Astrocyte of the cerebellum (primary cell): ENCODE measurements around the gene KCNK10.

Experiments used
- DNase-seq: peaks from one replicate; pipeline ENCODE4 v3.0.0-alpha.2; 2011; ENCODE audit warnings: low read depth
- H3K4me3 ChIP-seq: 2 replicates; pipeline ENCODE4 v1.5.1; 2011; ENCODE audit warnings: mild to moderate bottlenecking, low read depth, low read length, moderate library complexity
- CTCF ChIP-seq: IDR thresholded peaks from 2 replicates; pipeline ENCODE4 v1.5.1; 2012; ENCODE audit warnings: low read length, low read depth, moderate library complexity, mild to moderate bottlenecking; ENCODE audit errors: missing control alignments
- in situ Hi-C: cut with HindIII; loops from 2 replicates; pipeline ENCODE4 v1.10.0; 2017; ENCODE audit warnings: low sequenced_read_pairs

The KCNK10 gene

GRCh38 chr14:88286309-88286708 is 36.8 kb downstream of the KCNK10 start:
- no peak overlapping the region for H3K4me3 ChIP-seq
- TF ChIP-seq CTCF: no peak
- DNase-seq: no peak
- in situ Hi-C loops: no loop called here

DNA sequence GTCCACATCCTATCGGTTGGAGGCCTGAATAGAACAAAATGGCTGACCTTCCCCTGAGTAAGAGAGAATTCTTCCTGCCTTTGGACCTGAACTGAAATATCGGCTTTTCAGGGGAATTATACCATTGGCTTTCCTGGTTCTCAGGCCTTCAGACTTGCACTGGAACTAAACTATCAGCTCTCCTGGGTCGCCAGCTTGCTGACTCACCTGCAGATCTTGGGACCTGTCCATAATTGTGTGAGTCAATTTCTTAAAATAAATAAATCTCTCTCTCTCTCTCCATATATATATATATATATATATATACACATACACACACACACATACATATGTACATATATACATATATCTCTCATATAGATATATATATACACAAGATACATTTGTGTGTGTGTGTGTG is 41.6 kb downstream of the KCNK10 start:
- DNase-seq: no peak
- H3K4me3 ChIP-seq: no peak overlapping the region
- in situ Hi-C loops: no loop called here
- no peak for TF ChIP-seq CTCF

DNA sequence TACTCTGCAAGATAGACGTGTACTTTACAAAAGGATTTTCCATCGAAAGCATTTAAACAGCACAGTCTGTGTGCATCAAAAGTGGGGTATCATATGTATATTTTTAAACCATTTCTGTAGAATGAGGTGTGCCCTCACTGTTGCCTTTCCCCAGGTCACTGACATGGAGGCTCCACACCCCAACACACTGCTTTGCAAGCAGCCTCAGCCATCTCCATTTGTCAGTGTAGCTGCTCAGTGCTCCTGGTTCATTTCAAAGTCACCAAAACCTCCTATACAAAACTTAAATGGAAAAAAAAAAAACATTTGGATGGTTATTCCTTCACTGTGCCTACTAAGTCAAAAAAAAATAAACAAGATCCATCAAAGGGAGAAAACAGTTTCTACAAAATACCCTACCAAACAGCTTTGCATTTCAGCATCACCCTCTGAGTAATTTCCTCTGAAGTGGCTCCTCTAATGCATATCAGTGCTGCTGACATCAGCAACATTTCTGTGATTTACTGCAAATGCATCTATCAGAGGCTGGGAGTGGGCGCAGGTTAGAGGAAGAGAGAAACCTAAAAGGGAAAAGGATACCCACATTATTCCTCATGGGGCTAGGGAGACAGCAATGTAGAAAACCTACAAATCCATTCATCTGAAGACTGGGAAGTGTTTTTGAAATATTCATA is 46.0 kb downstream of the KCNK10 start:
- H3K4me3 ChIP-seq: no peak overlapping the region
- in situ Hi-C loops: no loop called here
- no peak for DNase-seq
- no peak for TF ChIP-seq CTCF

- DNase-seq: no peak
- in situ Hi-C loops: no loop called here
- TF ChIP-seq CTCF: no peak
- no peak overlapping the region for H3K4me3 ChIP-seq
Measured at GRCh38 chr14:88272390-88273269, 50.4 kb downstream of the KCNK10 start.

DNA sequence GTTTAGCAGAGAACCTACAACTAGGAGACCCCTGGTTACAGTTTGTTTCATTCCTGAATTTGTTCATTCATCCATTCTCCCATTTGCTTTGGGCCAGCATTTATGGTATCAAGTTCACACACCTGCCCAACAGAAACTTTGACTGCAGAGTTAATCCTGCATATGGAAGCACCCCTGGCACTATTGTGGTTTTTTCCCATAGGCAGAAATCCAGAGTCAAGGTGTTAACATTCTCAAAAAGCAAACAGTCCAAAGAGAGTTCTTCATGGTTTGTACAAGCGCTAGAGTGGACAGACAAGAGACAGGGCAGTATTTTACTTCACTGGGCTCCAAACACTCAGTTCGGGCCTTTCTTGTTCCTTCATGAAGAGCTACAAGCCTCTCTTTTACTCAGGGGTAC is 51.9 kb downstream of the KCNK10 start:
- DNase-seq: no peak
- in situ Hi-C loops: no loop called here
- no peak overlapping the region for H3K4me3 ChIP-seq
- no peak for TF ChIP-seq CTCF

GRCh38 chr14:88270776-88271175 is 52.3 kb downstream of the KCNK10 start:
- no peak for TF ChIP-seq CTCF

More at GRCh38 chr14:88270776-88271175, 52.3 kb downstream of the KCNK10 start:
- in situ Hi-C loops: no loop called here
- no peak overlapping the region for H3K4me3 ChIP-seq
- no peak for DNase-seq
